Measurements from ENCODE around the gene RPL27A.

RPL27A gene

GRCh38 chr11:8721609-8722500 is 39.3 kb downstream of the RPL27A start:
- no peak for DNase-seq

- DNase-seq = no peak
These were observed 40.2 kb downstream of the RPL27A start for GRCh38 chr11:8722809-8723208.

GRCh38 chr11:8723711-8724110 is 41.1 kb downstream of the RPL27A start:
- no peak for DNase-seq

- no peak for DNase-seq
These were observed 42.1 kb downstream of the RPL27A start for GRCh38 chr11:8724682-8725081.

GRCh38 chr11:8726395-8726794 is 43.8 kb downstream of the RPL27A start:
- no peak for DNase-seq

GRCh38 chr11:8728563-8728962 is 46.0 kb downstream of the RPL27A start:
- no peak for DNase-seq

- no peak for DNase-seq
These were observed 46.5 kb downstream of the RPL27A start for GRCh38 chr11:8729067-8729466.

GRCh38 chr11:8729837-8730696 is 47.5 kb downstream of the RPL27A start:
- no peak for DNase-seq

GRCh38 chr11:8730697-8731020 is 48.1 kb downstream of the RPL27A start:
- no peak for DNase-seq

GRCh38 chr11:8731647-8732323 is 49.2 kb downstream of the RPL27A start:
- DNase-seq = no peak

- DNase-seq = no peak
These were observed 49.7 kb downstream of the RPL27A start for GRCh38 chr11:8732324-8732670.

- DNase-seq = no peak
These were observed 50.2 kb downstream of the RPL27A start for GRCh38 chr11:8732748-8733241.

- DNase-seq = no peak
These were observed 51.3 kb downstream of the RPL27A start for GRCh38 chr11:8733852-8734251.

- no peak for DNase-seq
These were observed 52.5 kb downstream of the RPL27A start for GRCh38 chr11:8735094-8735493.

GRCh38 chr11:8739309-8739793 is 56.8 kb downstream of the RPL27A start:
- no peak for DNase-seq

Data from central memory CD4-positive, alpha-beta T cell (primary cell).